ENCODE data around the gene ZNF488.
"Not testable (repeated sequence)": the region's sequence is repeated elsewhere in the genome, so short reads cannot be mapped to it uniquely, and the experiment has no call there.

The ZNF488 gene, protein sequence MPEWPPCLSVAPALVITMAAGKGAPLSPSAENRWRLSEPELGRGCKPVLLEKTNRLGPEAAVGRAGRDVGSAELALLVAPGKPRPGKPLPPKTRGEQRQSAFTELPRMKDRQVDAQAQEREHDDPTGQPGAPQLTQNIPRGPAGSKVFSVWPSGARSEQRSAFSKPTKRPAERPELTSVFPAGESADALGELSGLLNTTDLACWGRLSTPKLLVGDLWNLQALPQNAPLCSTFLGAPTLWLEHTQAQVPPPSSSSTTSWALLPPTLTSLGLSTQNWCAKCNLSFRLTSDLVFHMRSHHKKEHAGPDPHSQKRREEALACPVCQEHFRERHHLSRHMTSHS

GRCh38 chr10:47384148-47384921 is at the start of gene ZNF488:
TSS of gene ZNF488 (minus strand) at chr10:47384293. CDS start at chr10:47368829, 15,464 bp downstream.
- peak; percentile 85 for DNase-seq

DNA sequence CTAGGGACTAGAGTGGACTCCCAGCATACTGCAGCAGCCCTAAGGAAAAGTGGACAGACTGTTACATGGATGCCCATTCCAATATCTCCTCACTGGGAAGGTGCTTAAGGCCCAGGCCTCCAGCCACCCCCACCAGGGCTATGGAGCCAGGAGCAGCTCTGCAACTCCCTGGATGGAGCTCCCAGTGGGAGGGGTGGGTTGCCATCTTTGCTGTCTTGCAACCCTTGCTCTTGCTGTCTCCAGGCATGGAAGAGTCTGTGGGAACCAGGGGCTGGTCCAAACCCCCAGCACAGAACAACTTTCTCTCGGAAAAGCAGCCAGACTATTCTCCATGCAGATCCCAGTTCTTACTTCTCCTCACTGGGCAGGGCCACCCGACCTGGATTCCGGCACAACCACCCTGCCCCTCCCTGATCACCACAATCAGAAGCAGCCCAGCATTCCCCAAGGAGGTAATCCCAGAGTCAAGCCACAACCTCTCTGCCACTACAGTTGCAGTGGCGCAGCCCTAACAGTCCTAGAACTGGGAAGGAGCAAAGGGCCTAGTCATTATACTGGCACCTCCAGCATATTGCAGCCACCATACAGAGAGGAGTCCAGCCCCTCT is 41.8 kb upstream of the ZNF488 start:
- no peak for DNase-seq

DNA sequence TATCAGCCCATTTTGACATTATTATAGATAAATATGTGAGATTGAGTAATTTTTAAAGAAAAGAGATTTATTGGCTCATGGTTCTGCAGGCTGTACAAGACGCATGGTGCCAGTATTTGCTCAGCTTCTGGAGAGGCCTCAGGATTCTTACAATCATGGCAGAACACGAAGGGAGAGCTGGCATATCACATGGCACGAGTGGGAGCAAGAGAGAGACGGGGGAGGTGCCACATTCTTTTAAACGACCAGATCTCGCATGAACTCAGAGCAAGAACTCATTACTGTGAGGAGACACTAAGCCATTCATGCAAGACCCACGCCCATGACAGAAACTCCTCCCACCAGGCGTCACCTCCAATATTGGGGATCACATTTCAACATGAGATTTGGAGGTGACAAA is 40.1 kb upstream of the ZNF488 start:
- no peak for DNase-seq

GRCh38 chr10:47423476-47423875 is 39.4 kb upstream of the ZNF488 start:
- no peak for DNase-seq

DNA sequence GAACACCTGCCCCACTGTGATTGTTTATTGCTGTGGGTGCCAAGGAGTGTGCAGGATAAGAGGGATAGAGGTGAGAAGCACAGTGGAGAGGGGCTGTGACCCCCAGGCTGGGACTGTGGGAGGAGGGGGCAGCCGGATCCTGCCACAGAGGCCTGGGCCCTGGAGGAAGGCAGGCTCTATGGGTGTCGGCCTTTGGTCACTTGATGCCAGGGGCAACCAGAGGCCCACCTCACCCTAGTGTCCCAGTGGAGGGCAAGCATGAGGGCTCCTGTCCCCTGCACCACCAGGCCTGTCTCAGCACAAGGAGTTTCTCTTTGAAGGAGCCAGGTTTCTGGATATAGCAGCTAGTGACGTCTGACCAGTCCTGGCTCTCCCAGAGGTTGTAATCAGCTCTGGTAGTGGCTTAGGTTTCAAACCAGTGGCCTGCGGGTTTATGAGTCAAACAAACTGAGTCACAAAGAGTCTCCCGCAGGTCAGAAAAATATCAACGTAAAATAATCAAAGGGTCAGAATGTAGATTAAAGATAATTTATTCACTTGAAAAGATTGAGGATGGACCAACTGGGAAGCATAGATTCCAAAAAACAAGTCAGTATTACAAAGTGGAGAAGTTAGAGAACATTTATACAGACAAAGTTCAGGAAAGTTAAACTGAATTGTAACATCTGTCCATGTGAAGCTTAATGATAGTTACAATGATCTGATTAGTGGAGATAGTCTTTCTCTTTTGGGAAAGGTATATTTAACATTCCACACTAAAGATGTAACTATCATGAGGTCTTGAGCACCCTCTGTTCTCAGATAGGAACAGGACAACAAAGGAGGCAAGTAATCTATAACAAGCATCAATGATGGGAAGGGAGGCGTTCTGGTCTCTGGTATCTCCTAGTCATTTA is 37.2 kb upstream of the ZNF488 start:
- no peak for DNase-seq

- DNase-seq, result no peak
These were observed 36.4 kb upstream of the ZNF488 start for GRCh38 chr10:47420305-47421056.

DNA sequence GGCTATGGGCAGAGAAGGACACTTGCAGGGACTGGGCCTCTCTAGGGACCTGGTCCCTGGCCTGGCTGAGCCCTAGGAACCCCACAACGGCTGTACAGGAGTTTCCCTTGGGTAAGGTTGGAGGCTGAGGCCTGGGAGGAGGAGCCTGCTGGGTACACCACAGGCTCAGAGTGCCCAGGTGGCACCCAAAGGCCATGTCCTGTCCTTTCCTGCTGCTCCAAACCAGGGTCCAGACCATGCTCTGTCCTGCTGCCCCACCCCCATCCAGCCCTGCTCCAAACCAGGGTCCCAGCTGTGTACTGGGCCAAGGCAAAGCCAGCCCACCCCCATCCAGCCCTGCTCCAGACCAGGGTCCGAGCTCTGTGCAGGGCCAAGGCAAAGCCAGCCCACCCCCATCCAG is 35.3 kb upstream of the ZNF488 start:
- no peak for DNase-seq

GRCh38 chr10:47418966-47419365 is 34.9 kb upstream of the ZNF488 start:
- no peak for DNase-seq

DNA sequence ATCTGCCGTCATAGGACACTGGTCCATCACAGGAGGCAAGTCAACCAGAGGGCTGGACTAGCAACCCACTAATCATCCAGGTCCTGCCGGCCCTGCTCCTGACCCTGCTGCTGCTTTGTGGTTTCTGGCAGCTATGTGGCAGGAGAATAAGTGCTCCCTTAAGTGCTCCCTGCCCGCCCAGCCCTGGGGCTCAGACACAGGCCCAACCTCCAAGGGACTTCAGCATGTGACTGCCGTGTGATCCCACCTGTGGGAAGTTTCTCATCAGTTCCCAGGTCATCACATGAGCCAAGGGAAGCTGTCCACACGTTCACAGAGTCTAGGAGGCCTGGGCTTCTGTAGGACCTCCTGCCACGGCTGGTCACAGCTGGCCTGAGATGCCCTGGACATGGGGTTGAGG is 34.2 kb upstream of the ZNF488 start:
- DNase-seq, result no peak

DNA sequence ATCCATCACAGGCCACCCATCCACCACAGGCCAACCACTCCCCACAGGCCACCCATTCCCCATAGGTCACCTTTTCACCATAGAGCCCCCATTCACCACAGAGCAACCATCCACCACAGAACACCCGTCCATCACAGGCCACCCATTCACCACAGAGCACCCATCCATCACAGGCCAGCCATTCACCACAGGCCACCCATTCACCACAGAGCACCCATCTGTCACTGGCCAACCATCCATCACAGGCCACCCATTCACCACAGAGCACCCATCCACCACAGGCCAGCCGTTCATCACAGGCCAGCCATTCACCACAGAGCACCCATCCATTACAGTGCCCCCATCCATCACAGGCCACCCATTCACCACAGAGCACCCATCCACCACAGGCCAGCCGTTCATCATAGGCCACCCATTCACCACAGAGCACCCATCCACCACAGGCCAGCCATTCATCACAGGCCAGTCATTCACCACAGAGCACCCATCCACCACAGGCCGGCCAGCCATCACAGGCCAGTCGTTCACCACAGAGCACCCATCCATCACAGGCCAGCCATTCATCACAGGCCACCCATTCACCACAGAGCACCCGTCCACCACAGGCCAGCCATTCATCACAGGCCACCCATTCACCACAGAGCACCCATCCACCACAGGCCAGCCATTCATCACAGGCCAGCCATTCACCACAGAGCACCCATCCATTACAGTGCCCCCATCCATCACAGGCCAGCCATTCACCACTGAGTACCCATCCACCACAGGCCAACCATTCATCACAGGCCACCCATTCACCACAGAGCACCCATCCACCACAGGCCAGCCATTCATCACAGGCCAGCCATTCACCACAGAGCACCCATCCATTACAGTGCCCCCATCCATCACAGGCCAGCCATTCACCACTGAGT is 32.5 kb upstream of the ZNF488 start:
- not testable (repeated sequence) for DNase-seq

- no peak for DNase-seq
These were observed 31.6 kb upstream of the ZNF488 start for GRCh38 chr10:47415520-47416304.

DNA sequence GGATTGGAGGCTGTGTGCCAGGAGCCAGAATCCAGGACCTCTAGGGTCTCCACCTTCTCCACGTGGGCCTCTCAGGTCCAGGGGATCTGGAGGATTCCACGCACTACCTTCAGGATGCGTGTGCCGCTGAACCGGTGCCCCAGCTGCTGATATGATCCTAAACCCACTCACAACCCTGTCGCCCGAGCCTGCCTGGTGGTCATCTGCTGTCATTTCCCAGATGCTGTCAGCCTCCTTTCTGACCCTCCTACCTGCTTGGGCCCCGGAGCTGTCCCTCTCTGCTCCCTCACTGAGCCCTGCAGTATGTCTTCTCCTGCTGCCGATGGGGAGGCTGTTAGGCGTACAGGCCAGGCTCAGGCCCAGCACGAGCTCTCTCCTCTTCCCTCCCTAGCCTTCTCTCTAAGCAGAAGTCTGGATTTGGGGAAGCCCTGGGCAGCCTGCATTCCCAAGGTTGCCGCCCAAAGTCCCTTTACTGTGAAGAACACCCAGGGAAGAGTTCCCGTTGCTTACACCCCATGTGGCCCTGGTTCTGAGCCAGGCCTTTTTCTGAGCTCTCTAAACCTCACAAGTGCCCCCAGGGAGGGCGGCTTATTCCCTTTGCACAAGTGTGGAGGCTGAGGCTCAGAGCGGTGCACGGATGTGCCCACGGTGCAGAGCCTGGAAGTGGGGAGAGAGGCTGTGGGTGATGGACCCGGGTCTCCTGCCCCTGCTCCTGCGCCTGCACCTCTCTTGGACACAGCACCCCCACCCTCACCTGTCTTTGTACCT is 30.8 kb upstream of the ZNF488 start:
- no peak for DNase-seq

- no peak for DNase-seq
These were observed 30.1 kb upstream of the ZNF488 start for GRCh38 chr10:47414227-47414592.

DNA sequence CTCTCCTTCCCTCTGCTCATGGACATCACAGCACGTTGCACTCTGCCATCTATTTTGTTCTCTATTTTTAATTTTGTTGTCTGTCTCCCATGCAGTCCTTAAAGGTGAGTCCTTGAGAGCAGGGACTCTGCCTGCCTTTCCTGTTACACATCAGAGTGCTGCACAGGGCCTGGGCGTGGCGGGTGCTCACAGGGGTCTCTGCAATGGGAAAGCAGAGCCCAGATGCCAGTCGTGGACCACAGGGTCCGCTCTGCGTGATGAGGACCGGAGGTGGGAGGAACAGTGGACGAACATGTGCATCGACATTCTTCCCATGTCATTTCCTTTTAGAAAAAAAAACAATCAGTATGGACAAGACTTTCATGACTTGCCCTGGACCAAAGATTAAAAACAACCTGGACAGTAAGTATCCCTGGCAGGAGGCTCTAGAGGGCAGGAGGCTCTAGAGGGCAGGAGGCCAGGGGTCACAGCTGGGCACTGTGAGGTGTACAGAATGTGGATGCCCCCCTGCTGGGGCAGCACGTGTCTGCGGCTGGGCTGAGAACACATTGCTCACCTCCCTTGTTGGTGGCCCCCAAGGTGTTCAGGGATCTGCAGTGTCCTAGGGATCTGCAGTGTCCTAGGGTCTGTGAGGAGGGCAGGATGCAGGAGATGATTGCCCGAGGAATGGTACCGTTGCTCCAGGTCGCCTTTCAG is 29.6 kb upstream of the ZNF488 start:
- DNase-seq, result no peak

DNA sequence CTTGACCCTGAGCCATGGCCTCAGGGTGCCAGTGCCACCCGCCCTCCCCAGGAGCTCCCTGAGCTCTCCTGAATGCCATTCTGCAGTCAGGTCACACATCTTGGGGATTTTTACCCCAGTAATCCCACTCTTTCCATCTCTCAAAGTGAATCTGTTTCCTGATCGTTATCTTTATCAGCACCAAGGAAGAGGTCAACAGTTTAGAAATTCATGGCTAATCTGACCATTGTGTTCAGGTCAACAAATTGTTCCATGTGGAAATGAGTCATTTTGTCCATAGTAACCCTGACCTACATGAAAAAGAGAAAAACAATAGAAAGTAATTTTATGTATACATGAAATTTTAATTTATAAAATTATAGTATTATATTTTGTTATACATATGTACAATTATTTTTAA is 28.8 kb upstream of the ZNF488 start:
- DNase-seq, result no peak

DNA sequence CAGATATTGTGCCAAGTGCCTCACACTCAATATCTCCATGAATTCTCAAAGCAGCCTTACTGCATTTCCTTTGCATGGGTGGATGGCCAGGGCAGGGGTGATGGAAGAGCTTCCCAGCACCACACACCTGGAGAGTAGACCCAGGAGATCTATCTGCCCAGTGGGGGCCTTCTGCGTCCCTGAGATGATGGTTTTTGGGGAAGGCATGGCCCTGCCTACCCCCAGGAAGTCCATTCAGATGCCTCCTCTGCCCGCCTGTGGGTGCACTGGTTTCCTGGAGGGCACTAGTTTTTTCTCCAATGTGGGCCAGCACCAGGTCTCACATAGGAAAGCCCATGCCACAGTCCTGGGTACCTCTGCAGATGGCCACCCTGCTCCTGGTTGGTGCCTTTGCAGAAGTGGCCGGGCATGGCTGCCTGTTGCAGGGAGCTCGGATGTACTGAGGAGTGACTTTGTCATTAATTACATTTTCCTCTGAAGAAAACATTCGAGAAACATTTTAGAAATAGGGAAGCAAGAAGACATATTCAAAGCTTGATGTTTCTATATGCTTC is 28.2 kb upstream of the ZNF488 start:
- DNase-seq, result no peak

DNA sequence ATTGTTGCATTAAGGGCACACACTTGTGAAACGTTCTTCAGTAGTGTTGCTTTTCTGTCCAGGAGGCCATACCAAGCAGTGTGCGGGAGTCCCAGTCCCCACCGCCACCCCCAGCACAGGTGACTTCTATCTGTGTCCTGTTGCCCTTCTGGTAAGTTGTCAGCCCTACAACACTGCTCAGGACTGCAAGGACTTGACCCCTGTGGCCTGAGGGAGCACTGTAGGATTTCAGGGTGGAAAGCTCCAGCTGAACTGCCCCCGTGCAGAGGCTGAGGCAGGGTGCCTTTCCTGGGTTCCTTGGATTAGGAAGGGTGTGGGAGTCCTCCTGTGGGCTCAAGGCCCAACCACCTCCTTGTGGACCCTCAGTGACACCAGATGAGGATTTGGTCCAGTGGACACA is 26.8 kb upstream of the ZNF488 start:
- no peak for DNase-seq

DNA sequence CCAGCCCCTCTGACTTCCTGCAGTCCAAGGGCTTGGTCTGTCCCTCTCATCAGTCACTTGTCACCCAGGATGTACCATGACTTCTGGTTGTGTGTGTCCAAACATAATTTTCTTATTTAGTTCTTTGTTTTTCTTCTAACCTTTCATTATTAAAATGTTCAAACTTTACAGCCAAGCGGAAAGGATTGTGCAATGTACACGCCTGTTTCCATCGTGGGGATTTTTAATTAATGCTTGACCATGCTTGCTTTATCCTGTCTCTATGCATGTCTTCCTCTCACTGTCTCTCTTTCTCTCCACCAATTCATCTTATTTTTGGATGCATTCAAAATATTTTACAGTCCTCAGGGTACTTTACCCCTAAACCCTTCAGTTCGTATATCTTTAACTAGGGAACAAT is 26.2 kb upstream of the ZNF488 start:
- DNase-seq, result no peak

Data from CD4-positive, alpha-beta T cell treated with Interleukin-17A for 4 hours (primary cell).